ENCODE results near the gene UNC5A. TPM values are rescaled to one million over a fixed set of nuclear protein-coding genes. Genes with fewer than 3 reads are reported as not detected.

Gene UNC5A
- total and polyA plus RNA-seq, 2 of the 8 experiments (the other 6 are each of a cell fraction or from before 2014, with no cell fraction given) = 4.0 to 7.6 TPM

- Histone ChIP-seq H3K4me1 (replicated peaks in 1 of 4; ENCODE audit: control insufficient read depth in 3 of 4, insufficient read depth in 4 of 4, low read length in 3 of 4) (peaks cover 4 to 24% (median 12%) of the 10 kb centered on the region in 4 experiments), H2AK5ac (ENCODE audit: low read depth, low read length) (no peak overlapping the region), H2BK12ac (ENCODE audit: low read depth, low read length) (no peak overlapping the region), H3K23me2 (ENCODE audit: low read depth, low read length) (peaks cover 7% of the 10 kb centered on the region; the same call in 1 of the 2 replicates), H3K56ac (replicated peaks; ENCODE audit: insufficient read length, low read depth, low read length) (no peak overlapping the region), H3K27me3 (replicated peaks in 1 of 4; ENCODE audit: control insufficient read depth in 3 of 4, extremely low read depth in 1 of 4, insufficient read depth in 3 of 4, low read length in 3 of 4) (peaks cover 0 to 5% (median 2%) of the 10 kb centered on the region in 4 experiments; a peak in 2 of 7 replicates), H3K9ac (replicated peaks in 1 of 4; ENCODE audit: extremely low read depth in 1 of 4, low read depth in 3 of 4, low read length in 3 of 4) (no peak overlapping the region), H2BK15ac (ENCODE audit: low read length) (no peak overlapping the region), H3K79me2 (ENCODE audit: control insufficient read depth in 1 of 2, insufficient read depth in 2 of 2, low read length in 2 of 2) (no peaks in the 10 kb centered on the region), H3K36me3 (ENCODE audit: control insufficient read depth in 2 of 4, insufficient read depth in 4 of 4, low read length in 3 of 4) (no peaks in the 10 kb centered on the region), H2BK5ac (ENCODE audit: low read depth, low read length) (no peak overlapping the region), H3K14ac (ENCODE audit: insufficient read length) (no peak overlapping the region), H4K20me1 (replicated peaks in 1 of 2; ENCODE audit: control insufficient read depth in 1 of 2, insufficient read depth in 2 of 2, low read length in 2 of 2) (peaks cover 0 to 3% of the 10 kb centered on the region in 2 experiments), H3K23ac (ENCODE audit: insufficient read length) (no peak overlapping the region), H4K91ac (replicated peaks; ENCODE audit: insufficient read length, low read length) (no peak overlapping the region), H3K9me3 (ENCODE audit: insufficient read depth in 2 of 2, low read depth in 1 of 2, low read length in 1 of 2) (no peaks in the 10 kb centered on the region), H2AFZ (ENCODE audit: low read length) (no peak overlapping the region), H3K4me2 (ENCODE audit: insufficient read depth in 1 of 2, low read depth in 2 of 2, low read length in 2 of 2) (no peak overlapping the region), H3K4ac (replicated peaks; ENCODE audit: insufficient read length, low read depth, low read length) (no peak overlapping the region), H4K8ac (ENCODE audit: extremely low read depth, insufficient read depth, low read length) (no peak overlapping the region), H4K5ac (ENCODE audit: insufficient read length, low read depth, low read length) (no peak overlapping the region), H3K18ac (ENCODE audit: extremely low read depth, low read length) (no peak overlapping the region), H3K4me3 (ENCODE audit: extremely low read depth in 1 of 4, insufficient read depth in 2 of 4, low read depth in 3 of 4, low read length in 4 of 4) (no peak overlapping the region), H3K79me1 (ENCODE audit: low read depth, low read length) (no peaks in the 10 kb centered on the region; the same call in 1 of the 2 replicates), H2BK20ac (ENCODE audit: low read length) (no peak overlapping the region), H3K27ac (ENCODE audit: low read depth, low read length) (no peak overlapping the region), H2BK120ac (replicated peaks; ENCODE audit: low read depth, low read length) (no peak overlapping the region)
- CTCF ChIA-PET (ENCODE audit: partially characterized antibody) = interaction anchor here (1.1 to 4.9 kb wide), 7 partner anchors 8 to 163 kb away, joined by 3 to 26 read pairs (median 7); no protein-coding TSS in a partner anchor
- FAIRE-seq (no peak), DNase-seq (ENCODE audit: low read depth in 1 of 2, low spot score in 2 of 2) (no peak)
- POLR2A ChIA-PET (ENCODE audit: partially characterized antibody) = no interaction called here
- 87% methylated on average over 7 of the region's 7 CpGs; no CpG with 5 or more reads in 1 of the 2 experiments for WGBS, 2 experiments (ENCODE audit: extremely low coverage in 1 of 2, insufficient coverage in 1 of 2, insufficient read length in 1 of 2, insufficient replicate concordance in 2 of 2, low coverage in 1 of 2, low lambda C conversion rate in 2 of 2, missing lambda C conversion rate in 1 of 2)
- no peak for TF ChIP-seq SP4 (IDR thresholded peaks at IDR 0.05; ENCODE audit: low read length)
- TF ChIP-seq MAX (IDR thresholded peaks at IDR 0.05) = no peak
- no peak for TF ChIP-seq RNF2 (IDR thresholded peaks at IDR 0.05; ENCODE audit: borderline replicate concordance, low read depth, low read length, missing control alignments, poor library complexity, severe bottlenecking)
Measured at GRCh38 chr5:176820937-176821336, 10.6 kb downstream of the UNC5A start.

Measured in H1 (cell line).